HG03457 (cell line): Measurements from ENCODE around the gene SLC4A4.

Experiments
- ATAC-seq: cut with Tn5 transposase; IDR thresholded peaks from one replicate; pipeline ENCODE4 v1.9.1; 2021; ENCODE audit warnings: moderate number of reproducible peaks; ENCODE audit not compliant: unreplicated experiment

SLC4A4 gene

GRCh38 chr4:71468116-71468710, 129.4 kb downstream of the SLC4A4 start:
- no peak for ATAC-seq

GRCh38 chr4:71469541-71469940, 130.7 kb downstream of the SLC4A4 start:
- no peak for ATAC-seq

- ATAC-seq: no peak
Observed at GRCh38 chr4:71470524-71470923, 131.7 kb downstream of the SLC4A4 start.

GRCh38 chr4:71472946-71473345, 134.1 kb downstream of the SLC4A4 start:
- ATAC-seq: no peak

GRCh38 chr4:71473541-71474240, 134.9 kb downstream of the SLC4A4 start:
- ATAC-seq: no peak

- no peak for ATAC-seq
Observed at GRCh38 chr4:71474731-71475130, 135.9 kb downstream of the SLC4A4 start.

GRCh38 chr4:71476240-71476639, 137.4 kb downstream of the SLC4A4 start:
- no peak for ATAC-seq

- no peak for ATAC-seq
Observed at GRCh38 chr4:71486550-71487343, 147.9 kb downstream of the SLC4A4 start.

GRCh38 chr4:71487344-71487920, 148.6 kb downstream of the SLC4A4 start:
- ATAC-seq: no peak

- ATAC-seq: no peak
Observed at GRCh38 chr4:71494539-71494938, 155.7 kb downstream of the SLC4A4 start.

GRCh38 chr4:71495454-71495853, 156.6 kb downstream of the SLC4A4 start:
- ATAC-seq: no peak

GRCh38 chr4:71497078-71497477, 158.3 kb downstream of the SLC4A4 start:
- ATAC-seq: no peak

GRCh38 chr4:71498002-71498401, 159.2 kb downstream of the SLC4A4 start:
- no peak for ATAC-seq

- no peak for ATAC-seq
Observed at GRCh38 chr4:71498625-71499024, 159.8 kb downstream of the SLC4A4 start.

- no peak for ATAC-seq
Observed at GRCh38 chr4:71501992-71502391, 163.2 kb downstream of the SLC4A4 start.

GRCh38 chr4:71518283-71518989, 179.6 kb downstream of the SLC4A4 start:
- ATAC-seq: no peak

- ATAC-seq: no peak
Observed at GRCh38 chr4:71520308-71520707, 181.5 kb downstream of the SLC4A4 start.

- no peak for ATAC-seq
Observed at GRCh38 chr4:71520850-71521249, 182.0 kb downstream of the SLC4A4 start.

- no peak for ATAC-seq
Observed at GRCh38 chr4:71524756-71525155, 185.9 kb downstream of the SLC4A4 start.

- no peak for ATAC-seq
Observed at GRCh38 chr4:71526637-71527406, 188.0 kb downstream of the SLC4A4 start.
